WTC11 (cell line): ENCODE data around the gene ATG16L1. TPM values are rescaled to one million over a fixed set of nuclear protein-coding genes. Genes with fewer than 3 reads are reported as not detected.
A peak's percentile ranks its signal among the peaks of the same experiment; 100 is the strongest.

ENCODE experiments used
- ATAC-seq: fragments of 200-7000 bp; cut with Tn5 transposase; 2 replicates; pipeline ENCODE4 v1.10.0; 2021; ENCODE audit warnings: mild to moderate bottlenecking, moderate library complexity
- CTCF ChIA-PET: fragments of 300-600 bp; sonication (Branson Sonifier 250); formaldehyde crosslinking; loops from one replicate; lab custom pipeline; 2021; ENCODE audit warnings: antibody characterized with exemption; lab: Charles Lee
- POLR2A ChIA-PET: fragments of 350-600 bp; sonication (Branson Sonifier 250); formaldehyde crosslinking; loops from one replicate; lab custom pipeline; 2021; ENCODE audit warnings: antibody characterized with exemption; lab: Charles Lee
- DNase-seq: peaks from one replicate; pipeline ENCODE4 v3.0.0; 2021; ENCODE audit warnings: low spot score
- H3K27ac Mint-ChIP-seq: 2 replicates; pipeline ENCODE4 v1.8.0; 2021; ENCODE audit warnings: mixed read lengths
- H3K27me3 Mint-ChIP-seq: 2 replicates; pipeline ENCODE4 v1.8.0; 2021; ENCODE audit warnings: low read depth, mild to moderate bottlenecking, moderate library complexity, mixed read lengths
- H3K36me3 Mint-ChIP-seq: 2 replicates; pipeline ENCODE4 v1.8.0; 2021; ENCODE audit warnings: mixed read lengths
- H3K4me1 Mint-ChIP-seq: 2 replicates; pipeline ENCODE4 v1.8.0; 2022; ENCODE audit warnings: mixed read lengths
- H3K4me3 Mint-ChIP-seq: 2 replicates; pipeline ENCODE4 v1.8.0; 2021; ENCODE audit warnings: mild to moderate bottlenecking, moderate library complexity, mixed read lengths
- H3K9me3 Mint-ChIP-seq: 2 replicates; pipeline ENCODE4 v1.8.0; 2021; ENCODE audit warnings: mixed read lengths
- CBFB ChIP-seq: sonication (generic); formaldehyde crosslinking; IDR thresholded peaks from 2 replicates; pipeline ENCODE4 v1.8.1; 2022; ENCODE audit warnings: mild to moderate bottlenecking, low read depth, missing genetic modification reagents
- ELF4 ChIP-seq: sonication (generic); formaldehyde crosslinking; IDR thresholded peaks from 2 replicates; pipeline ENCODE4 v1.8.1; 2022; ENCODE audit warnings: low read depth, mild to moderate bottlenecking, moderate library complexity, missing genetic modification reagents
- ESRRA ChIP-seq: sonication (generic); formaldehyde crosslinking; IDR thresholded peaks from 2 replicates; pipeline ENCODE4 v1.8.1; 2022; ENCODE audit warnings: mild to moderate bottlenecking, missing genetic modification reagents, borderline replicate concordance
- HMGA2 ChIP-seq: fragments of 250-450 bp; sonication (Bioruptor Pico); IDR thresholded peaks from 2 replicates; pipeline ENCODE4 v1.4.0; 2021; ENCODE audit warnings: mild to moderate bottlenecking, moderate library complexity
- RELA ChIP-seq: sonication (generic); formaldehyde crosslinking; IDR thresholded peaks from 2 replicates; pipeline ENCODE4 v1.8.1; 2022; ENCODE audit warnings: missing genetic modification reagents, mild to moderate bottlenecking, borderline replicate concordance
- SMAD3 ChIP-seq: sonication (generic); formaldehyde crosslinking; IDR thresholded peaks from 2 replicates; pipeline ENCODE4 v1.8.0; 2022; ENCODE audit warnings: missing genetic modification reagents, mild to moderate bottlenecking, borderline replicate concordance
- SMAD4 ChIP-seq: sonication (generic); formaldehyde crosslinking; IDR thresholded peaks from 2 replicates; pipeline ENCODE4 v1.8.0; 2022; ENCODE audit warnings: mild to moderate bottlenecking, missing genetic modification reagents
- ZNF219 ChIP-seq: sonication (generic); formaldehyde crosslinking; IDR thresholded peaks from 2 replicates; pipeline ENCODE4 v1.8.0; 2023; ENCODE audit warnings: missing genetic modification reagents, mild to moderate bottlenecking, borderline replicate concordance
- ZNF317 ChIP-seq: sonication (generic); formaldehyde crosslinking; IDR thresholded peaks from 2 replicates; pipeline ENCODE4 v1.8.1; 2023; ENCODE audit warnings: low read depth, mild to moderate bottlenecking, moderate library complexity, missing genetic modification reagents, borderline replicate concordance
- total RNA-seq: library from RNA; stranded (reverse); gene quantifications from 3 replicates; pipeline ENCODE4 v1.2.3, GENCODE V29; 2021
- TF ChIP-seq, protein P1 (sequence below): sonication (generic); formaldehyde crosslinking; IDR thresholded peaks from 2 replicates; pipeline ENCODE4 v1.8.1; 2022; ENCODE audit warnings: mild to moderate bottlenecking, moderate library complexity, missing genetic modification reagents
- TF ChIP-seq, protein P2 (sequence below): sonication (generic); formaldehyde crosslinking; IDR thresholded peaks from 2 replicates; pipeline ENCODE4 v1.8.0; 2022; ENCODE audit warnings: mild to moderate bottlenecking, missing genetic modification reagents
- TF ChIP-seq, protein P3 (sequence below): sonication (generic); formaldehyde crosslinking; IDR thresholded peaks from 2 replicates; pipeline ENCODE4 v1.8.1; 2023; ENCODE audit warnings: mild to moderate bottlenecking, missing genetic modification reagents

Gene ATG16L1
- total RNA-seq, 1 experiment from 2014 or later, result 31.8 TPM

DNA sequence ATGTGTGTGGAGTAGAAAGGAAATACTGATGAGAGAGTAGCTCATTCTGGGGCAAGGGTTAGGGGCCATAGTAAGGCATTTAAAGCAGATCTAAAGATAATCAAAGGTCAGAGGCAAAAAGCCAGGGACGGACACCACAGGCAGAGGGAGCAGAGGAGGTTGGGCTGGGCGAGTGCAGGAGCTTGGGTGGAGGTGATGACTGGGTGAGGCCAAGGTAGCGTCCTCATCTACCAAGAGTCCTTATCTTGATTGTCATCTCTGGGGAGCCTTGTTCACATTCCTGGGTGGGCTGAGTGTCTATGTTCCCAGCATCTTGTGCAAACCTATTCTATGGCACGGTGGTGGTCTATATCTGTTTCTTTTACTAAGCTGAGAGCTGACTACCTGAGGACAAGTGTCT, 30.1 kb downstream of the ATG16L1 start (continued):
- TF ChIP-seq, protein P1, sequence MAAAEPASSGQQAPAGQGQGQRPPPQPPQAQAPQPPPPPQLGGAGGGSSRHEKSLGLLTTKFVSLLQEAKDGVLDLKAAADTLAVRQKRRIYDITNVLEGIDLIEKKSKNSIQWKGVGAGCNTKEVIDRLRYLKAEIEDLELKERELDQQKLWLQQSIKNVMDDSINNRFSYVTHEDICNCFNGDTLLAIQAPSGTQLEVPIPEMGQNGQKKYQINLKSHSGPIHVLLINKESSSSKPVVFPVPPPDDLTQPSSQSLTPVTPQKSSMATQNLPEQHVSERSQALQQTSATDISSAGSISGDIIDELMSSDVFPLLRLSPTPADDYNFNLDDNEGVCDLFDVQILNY, result no peak

DNA sequence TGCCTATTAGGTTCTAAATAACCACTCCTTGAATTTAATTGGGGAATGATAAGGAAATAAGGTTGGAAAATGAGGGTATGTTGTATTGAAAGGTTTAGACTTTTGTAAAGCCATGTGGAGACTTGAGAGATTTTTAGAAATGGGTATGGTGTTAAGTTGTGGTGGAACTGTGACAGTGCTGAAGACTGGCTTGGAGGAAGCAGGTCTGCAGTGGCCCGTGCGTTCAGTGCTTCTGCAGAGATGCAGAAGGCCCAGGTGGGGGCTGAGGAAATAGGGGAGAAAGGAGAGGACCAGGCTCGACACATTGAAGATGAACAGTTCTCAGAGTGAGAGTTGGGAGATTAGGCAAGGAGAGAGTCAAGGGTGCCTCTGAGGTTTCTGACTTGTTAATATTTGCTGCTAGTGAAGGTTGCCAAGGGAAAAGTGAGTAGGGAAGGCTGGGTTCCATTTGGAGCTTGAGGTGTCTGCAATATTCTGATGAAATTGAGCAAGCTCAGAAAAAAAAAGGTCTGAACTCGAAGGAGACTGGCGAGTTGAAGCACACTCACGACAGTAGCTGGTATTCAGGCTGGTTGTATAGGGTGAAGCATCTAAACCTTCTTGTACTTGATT, 30.6 kb downstream of the ATG16L1 start:
- ChIA-PET CTCF (no interaction called here), POLR2A (interaction anchor here (0.6 kb wide), 1 partner anchor 29 kb away, joined by 6 read pairs; no protein-coding TSS in a partner anchor)
- H3K4me1 Mint-ChIP-seq, result no peaks in the 10 kb centered on the region
- DNase-seq (no peak), ATAC-seq (no peak)
- TF ChIP-seq HMGA2 (CRISPR knock-in tag) (no peak), SMAD3 (CRISPR knock-in tag) (no peak), CBFB (CRISPR knock-in tag) (no peak), ZNF219 (CRISPR knock-in tag) (no peak), SMAD4 (CRISPR knock-in tag) (no peak)
- TF ChIP-seq, protein P2, sequence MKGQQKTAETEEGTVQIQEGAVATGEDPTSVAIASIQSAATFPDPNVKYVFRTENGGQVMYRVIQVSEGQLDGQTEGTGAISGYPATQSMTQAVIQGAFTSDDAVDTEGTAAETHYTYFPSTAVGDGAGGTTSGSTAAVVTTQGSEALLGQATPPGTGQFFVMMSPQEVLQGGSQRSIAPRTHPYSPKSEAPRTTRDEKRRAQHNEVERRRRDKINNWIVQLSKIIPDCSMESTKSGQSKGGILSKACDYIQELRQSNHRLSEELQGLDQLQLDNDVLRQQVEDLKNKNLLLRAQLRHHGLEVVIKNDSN (CRISPR knock-in tag), result no peak
- no peaks in the 10 kb centered on the region for H3K9me3 Mint-ChIP-seq
- H3K36me3 Mint-ChIP-seq, result peaks cover 70% of the 10 kb centered on the region
- H3K27me3 Mint-ChIP-seq, result no peaks in the 10 kb centered on the region
- no peak overlapping the region for H3K4me3 Mint-ChIP-seq
- no peak overlapping the region for H3K27ac Mint-ChIP-seq

DNA sequence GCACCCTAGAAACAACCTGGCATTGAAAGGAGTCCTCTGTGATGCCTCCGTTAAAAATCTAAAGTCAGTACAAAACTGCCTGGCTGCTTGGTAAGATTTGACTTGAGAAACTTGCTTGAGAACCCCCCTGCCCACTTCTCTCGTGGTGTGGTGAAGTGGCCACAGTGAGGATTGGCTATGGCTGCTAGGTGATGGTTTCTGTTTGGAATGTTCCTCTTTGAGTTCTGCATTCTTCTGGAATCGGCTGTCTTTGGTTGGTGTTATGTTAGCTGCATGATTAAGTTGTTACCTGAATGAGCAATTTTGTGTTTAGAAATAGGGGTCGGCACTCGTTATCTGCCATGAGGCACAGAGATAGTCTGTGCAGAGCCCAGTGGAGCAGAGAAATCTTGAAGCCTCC, 34.4 kb downstream of the ATG16L1 start:
- CTCF ChIA-PET, result no interaction called here
- DNase-seq, result no peak
- TF ChIP-seq ZNF317 (CRISPR knock-in tag), result no peak
- no peak for TF ChIP-seq RELA
- TF ChIP-seq, all 79 proteins: peak for 0
- Mint-ChIP-seq H3K4me1 (no peaks in the 10 kb centered on the region), H3K27ac (no peak overlapping the region), H3K36me3 (peaks cover 64% of the 10 kb centered on the region), H3K27me3 (no peaks in the 10 kb centered on the region), H3K4me3 (no peak overlapping the region), H3K9me3 (no peaks in the 10 kb centered on the region)
- POLR2A ChIA-PET, result no interaction called here
- no peak for ATAC-seq

DNA sequence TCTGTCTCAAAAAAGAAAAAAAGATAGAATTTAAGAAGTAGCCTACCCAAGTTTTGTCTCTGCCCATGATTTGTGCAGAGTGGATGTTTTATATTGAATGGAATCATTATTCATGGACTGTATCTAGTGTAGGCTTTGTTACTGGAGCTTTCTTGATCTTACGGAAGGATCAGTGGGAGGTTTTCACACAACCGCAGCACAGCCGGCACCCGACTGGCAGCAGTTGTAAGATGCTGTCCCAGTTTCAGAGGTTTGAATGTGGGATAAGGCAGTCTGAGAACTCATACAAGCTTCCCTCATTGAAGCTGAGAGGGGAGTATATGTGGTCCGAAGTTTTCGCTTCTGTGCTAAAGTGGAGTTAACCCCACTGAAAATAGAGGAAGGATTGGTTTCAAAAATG, 36.4 kb downstream of the ATG16L1 start:
- peaks cover 63% of the 10 kb centered on the region for H3K36me3 Mint-ChIP-seq
- ChIA-PET POLR2A (no interaction called here), CTCF (no interaction called here)

DNA sequence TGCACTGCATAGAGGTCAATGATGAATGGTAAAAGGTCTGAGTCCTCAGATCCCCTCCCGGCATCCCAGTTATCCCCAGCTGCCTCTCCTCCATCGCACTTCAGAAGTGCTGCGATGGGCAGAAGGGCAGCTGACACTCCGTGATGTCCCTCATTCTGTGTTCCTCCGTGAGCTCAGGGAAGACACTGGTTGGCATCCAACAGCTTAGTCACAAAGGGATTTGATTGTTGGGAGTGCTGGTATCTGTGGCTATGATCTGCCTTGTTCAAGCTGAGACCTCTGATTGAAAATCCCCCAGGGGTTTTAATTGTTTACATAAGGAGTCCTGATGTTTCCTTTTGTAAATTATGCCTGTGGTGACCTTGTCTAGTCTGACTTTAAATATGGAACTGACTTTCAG, 37.2 kb downstream of the ATG16L1 start:
- Mint-ChIP-seq H3K36me3 (peaks cover 67% of the 10 kb centered on the region), H3K27ac (peak overlapping the region; percentile 70), H3K27me3 (no peaks in the 10 kb centered on the region), H3K4me1 (no peaks in the 10 kb centered on the region), H3K4me3 (no peak overlapping the region), H3K9me3 (no peaks in the 10 kb centered on the region)
- TF ChIP-seq ESRRA (no peak), ELF4 (CRISPR knock-in tag) (no peak)
- no peak for ATAC-seq
- DNase-seq, result no peak
- ChIA-PET CTCF (no interaction called here), POLR2A (no interaction called here)

More for the DNA sequence above, 36.4 kb downstream of the ATG16L1 start:
- Mint-ChIP-seq H3K4me1 (no peaks in the 10 kb centered on the region), H3K27ac (no peak overlapping the region), H3K9me3 (no peaks in the 10 kb centered on the region), H3K4me3 (no peak overlapping the region), H3K27me3 (no peaks in the 10 kb centered on the region)
- DNase-seq (no peak), ATAC-seq (no peak)
- TF ChIP-seq, protein P3, sequence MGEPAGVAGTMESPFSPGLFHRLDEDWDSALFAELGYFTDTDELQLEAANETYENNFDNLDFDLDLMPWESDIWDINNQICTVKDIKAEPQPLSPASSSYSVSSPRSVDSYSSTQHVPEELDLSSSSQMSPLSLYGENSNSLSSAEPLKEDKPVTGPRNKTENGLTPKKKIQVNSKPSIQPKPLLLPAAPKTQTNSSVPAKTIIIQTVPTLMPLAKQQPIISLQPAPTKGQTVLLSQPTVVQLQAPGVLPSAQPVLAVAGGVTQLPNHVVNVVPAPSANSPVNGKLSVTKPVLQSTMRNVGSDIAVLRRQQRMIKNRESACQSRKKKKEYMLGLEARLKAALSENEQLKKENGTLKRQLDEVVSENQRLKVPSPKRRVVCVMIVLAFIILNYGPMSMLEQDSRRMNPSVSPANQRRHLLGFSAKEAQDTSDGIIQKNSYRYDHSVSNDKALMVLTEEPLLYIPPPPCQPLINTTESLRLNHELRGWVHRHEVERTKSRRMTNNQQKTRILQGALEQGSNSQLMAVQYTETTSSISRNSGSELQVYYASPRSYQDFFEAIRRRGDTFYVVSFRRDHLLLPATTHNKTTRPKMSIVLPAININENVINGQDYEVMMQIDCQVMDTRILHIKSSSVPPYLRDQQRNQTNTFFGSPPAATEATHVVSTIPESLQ, result no peak
- TF ChIP-seq SMAD4 (CRISPR knock-in tag) (no peak), CBFB (CRISPR knock-in tag) (no peak), ELF4 (CRISPR knock-in tag) (no peak)
